H9 (cell line): ENCODE measurements around the gene ROR1. TPM values are rescaled to one million over a fixed set of nuclear protein-coding genes. Genes with fewer than 3 reads are reported as not detected.
"Not testable (repeated sequence)": the region's sequence is repeated elsewhere in the genome, so short reads cannot be mapped to it uniquely, and the experiment has no call there.

Experiments
- DNase-seq: peaks from one replicate; pipeline ENCODE4 v3.0.0-alpha.2; 2017
- H2AFZ ChIP-seq: one replicate; pipeline ENCODE4 v1.6.1; 2013; ENCODE audit warnings: mild to moderate bottlenecking, low read length, control low read depth, moderate library complexity
- H2AK5ac ChIP-seq: 2 replicates; pipeline ENCODE4 v1.6.1; 2013; ENCODE audit warnings: low read length, control low read depth, mixed read lengths; ENCODE audit not compliant: insufficient read length
- H2BK120ac ChIP-seq: one replicate; pipeline ENCODE4 v1.6.1; 2013; ENCODE audit warnings: low read depth, mild to moderate bottlenecking, low read length, control low read depth, inconsistent platforms; ENCODE audit not compliant: poor library complexity, severe bottlenecking
- H2BK12ac ChIP-seq: 2 replicates; pipeline ENCODE4 v1.6.1; 2013; ENCODE audit warnings: low read length, control low read depth, mixed read lengths, low read depth; ENCODE audit not compliant: insufficient read length
- H2BK15ac ChIP-seq: 2 replicates; pipeline ENCODE4 v1.6.1; 2013; ENCODE audit warnings: low read depth, low read length, control low read depth
- H2BK20ac ChIP-seq: one replicate; pipeline ENCODE4 v1.6.1; 2013; ENCODE audit warnings: low read depth, mild to moderate bottlenecking, low read length, control low read depth, inconsistent platforms; ENCODE audit not compliant: poor library complexity, severe bottlenecking
- H2BK5ac ChIP-seq: 2 replicates; pipeline ENCODE4 v1.6.1; 2013; ENCODE audit warnings: low read length, control low read depth, mixed read lengths; ENCODE audit not compliant: insufficient read length
- H3K14ac ChIP-seq: 2 replicates; pipeline ENCODE4 v1.6.1; 2013; ENCODE audit warnings: low read length, control low read depth; ENCODE audit not compliant: insufficient read depth
- H3K18ac ChIP-seq: 2 replicates; pipeline ENCODE4 v1.6.1; 2013; ENCODE audit warnings: low read depth, mild to moderate bottlenecking, mixed read lengths, low read length, control low read depth; ENCODE audit not compliant: insufficient read length
- H3K23ac ChIP-seq: 2 replicates; pipeline ENCODE4 v1.6.1; 2013; ENCODE audit warnings: low read length, control low read depth, mixed read lengths, low read depth; ENCODE audit not compliant: insufficient read length
- H3K23me2 ChIP-seq: 2 replicates; pipeline ENCODE4 v1.6.1; 2013; ENCODE audit warnings: low read depth, mild to moderate bottlenecking, mixed read lengths, low read length, control low read depth; ENCODE audit not compliant: insufficient read length, poor library complexity, severe bottlenecking
- H3K27ac ChIP-seq: 2 replicates; pipeline ENCODE4 v1.5.1; 2013; ENCODE audit warnings: low read length, control low read depth, mixed read lengths, low read depth; ENCODE audit not compliant: insufficient read length
- H3K27me3 ChIP-seq: 2 replicates; pipeline ENCODE4 v1.6.1; 2013; ENCODE audit warnings: low read length, control low read depth, inconsistent platforms; ENCODE audit not compliant: insufficient read depth
- H3K4ac ChIP-seq: 2 replicates; pipeline ENCODE4 v1.6.1; 2013; ENCODE audit warnings: low read depth, mild to moderate bottlenecking, control low read depth, inconsistent platforms, low read length, moderate library complexity
- H3K4me1 ChIP-seq: 2 replicates; pipeline ENCODE4 v1.6.1; 2013; ENCODE audit warnings: low read length, control low read depth, inconsistent platforms; ENCODE audit not compliant: insufficient read depth
- H3K4me2 ChIP-seq: 2 replicates; pipeline ENCODE4 v1.6.1; 2013; ENCODE audit warnings: low read length, control low read depth, mixed read lengths; ENCODE audit not compliant: insufficient read length, insufficient read depth
- H3K56ac ChIP-seq: 2 replicates; pipeline ENCODE4 v1.6.1; 2013; ENCODE audit warnings: low read depth, mild to moderate bottlenecking, mixed read lengths, low read length, control low read depth; ENCODE audit not compliant: insufficient read length
- H3K79me1 ChIP-seq: 2 replicates; pipeline ENCODE4 v1.6.1; 2013; ENCODE audit warnings: low read depth, mild to moderate bottlenecking, moderate library complexity, low read length, control low read depth, inconsistent platforms; ENCODE audit not compliant: insufficient read depth, poor library complexity, severe bottlenecking
- H3K79me2 ChIP-seq: 2 replicates; pipeline ENCODE4 v1.6.1; 2013; ENCODE audit warnings: low read length, control low read depth, inconsistent platforms; ENCODE audit not compliant: insufficient read depth
- H3K9ac ChIP-seq: 2 replicates; pipeline ENCODE4 v1.6.1; 2013; ENCODE audit warnings: low read length, control low read depth, mixed read lengths; ENCODE audit not compliant: insufficient read length; ENCODE audit errors: extremely low read depth
- H3K9me3 ChIP-seq: one replicate; pipeline ENCODE4 v1.6.1; 2013; ENCODE audit warnings: low read depth, low read length, inconsistent platforms; ENCODE audit not compliant: control insufficient read depth
- H3T11ph ChIP-seq: one replicate; pipeline ENCODE4 v1.6.1; 2013; ENCODE audit warnings: mild to moderate bottlenecking, low read length, control low read depth, inconsistent platforms
- H4K20me1 ChIP-seq: one replicate; pipeline ENCODE4 v1.6.1; 2013; ENCODE audit not compliant: control insufficient read depth, insufficient read length, insufficient read depth
- H4K5ac ChIP-seq: 2 replicates; pipeline ENCODE4 v1.6.1; 2013; ENCODE audit warnings: low read depth, mild to moderate bottlenecking, mixed read lengths, low read length, control low read depth; ENCODE audit not compliant: insufficient read length
- H4K8ac ChIP-seq: replicated peaks from 2 replicates; pipeline ENCODE4 v1.6.1; 2013; ENCODE audit warnings: low read length, control low read depth, mixed read lengths, low read depth; ENCODE audit not compliant: insufficient read length
- H4K91ac ChIP-seq: 2 replicates; pipeline ENCODE4 v1.6.1; 2013; ENCODE audit warnings: low read depth, mild to moderate bottlenecking, moderate library complexity, mixed read lengths, low read length, control low read depth; ENCODE audit not compliant: insufficient read length
- H3K27ac Mint-ChIP-seq, 3 experiments: 2 replicates in 2 of 3; 3 replicates in 1 of 3; pipeline ENCODE4 v1.8.0; 2020 to 2021; ENCODE audit warnings: mixed read lengths in 3 of 3, mild to moderate bottlenecking in 1 of 3, moderate library complexity in 1 of 3
- H3K27me3 Mint-ChIP-seq: 2 replicates; pipeline ENCODE4 v1.8.0; 2021; ENCODE audit warnings: low read depth, mild to moderate bottlenecking, moderate library complexity, mixed read lengths
- H3K36me3 Mint-ChIP-seq, 3 experiments: 2 replicates in 2 of 3; 3 replicates in 1 of 3; pipeline ENCODE4 v1.8.0; 2020 to 2021; ENCODE audit warnings: low read depth in 3 of 3, mixed read lengths in 3 of 3; ENCODE audit not compliant: insufficient read depth in 1 of 3
- H3K4me1 Mint-ChIP-seq, 2 experiments: 2 replicates each; pipeline ENCODE4 v1.8.0; 2020; ENCODE audit warnings: mixed read lengths in 2 of 2
- H3K4me3 Mint-ChIP-seq, 2 experiments: 2 replicates in 1 of 2; 3 replicates in 1 of 2; pipeline ENCODE4 v1.8.0; 2020 to 2021; ENCODE audit warnings: mild to moderate bottlenecking in 2 of 2, mixed read lengths in 2 of 2, moderate library complexity in 1 of 2
- H3K9me3 Mint-ChIP-seq, 2 experiments: 2 replicates in 1 of 2; 3 replicates in 1 of 2; pipeline ENCODE4 v1.8.0; 2020; ENCODE audit warnings: mild to moderate bottlenecking in 2 of 2, mixed read lengths in 2 of 2, moderate library complexity in 1 of 2
- CTCF ChIP-seq: fragments of 200-600 bp; sonication (generic); conservative IDR thresholded peaks from 3 replicates; pipeline ENCODE4 v1.8.0; 2021; ENCODE audit warnings: antibody characterized with exemption, mild to moderate bottlenecking
- WGBS: extraction: QIAGEN DNeasy Blood & Tissue Kit; methylation state at CpG from one replicate; pipeline ENCODE4 v1.1.7; 2013; ENCODE audit warnings: missing lambda C conversion rate, low lambda C conversion rate, mixed read lengths; ENCODE audit not compliant: insufficient read length; ENCODE audit errors: extremely low coverage; 5-methylcytosine and 5-hydroxymethylcytosine counted together
- total RNA-seq: library from RNA; stranded (reverse); gene quantifications from 2 replicates; pipeline ENCODE4 v1.2.1, GENCODE V29; 2021

ROR1 gene
- total RNA-seq, 1 experiment from 2014 or later = 75.9 TPM

GRCh38 chr1:63813829-63814277, 40.0 kb downstream of the ROR1 start:
- Histone ChIP-seq H3K14ac (no peak overlapping the region), H2BK20ac (no peak overlapping the region), H3K56ac (no peak overlapping the region), H3K23me2 (no peaks in the 10 kb centered on the region), H3K4ac (no peak overlapping the region), H2BK120ac (no peak overlapping the region), H3T11ph (no peak overlapping the region), H3K9me3 (no peaks in the 10 kb centered on the region), H2AK5ac (no peak overlapping the region), H2BK12ac (no peak overlapping the region), H2BK15ac (no peak overlapping the region), H3K27ac (no peak overlapping the region), H3K4me1 (peaks cover 11% of the 10 kb centered on the region), H4K91ac (no peak overlapping the region), H2AFZ (no peak overlapping the region), H3K79me1 (peaks cover 6% of the 10 kb centered on the region), H3K27me3 (no peaks in the 10 kb centered on the region), H4K8ac (no peak overlapping the region), H3K18ac (no peak overlapping the region), H2BK5ac (no peak overlapping the region), H3K4me2 (no peak overlapping the region), H4K5ac (no peak overlapping the region), H3K79me2 (peaks cover 64% of the 10 kb centered on the region; the same call in 1 of the 2 replicates), H3K9ac (no peak overlapping the region), H3K23ac (no peak overlapping the region), H4K20me1 (no peaks in the 10 kb centered on the region)
- H3K27me3 Mint-ChIP-seq = no peaks in the 10 kb centered on the region
- peaks cover 26 to 52% (median 46%) of the 10 kb centered on the region in 3 experiments for H3K36me3 Mint-ChIP-seq
- H3K4me1 Mint-ChIP-seq = peaks cover 50 to 53% of the 10 kb centered on the region in 2 experiments
- H3K9me3 Mint-ChIP-seq = peaks cover 27 to 41% of the 10 kb centered on the region in 2 experiments
- TF ChIP-seq CTCF = no peak
- WGBS = no CpG with 5 or more reads among the region's 3 CpGs
- H3K27ac Mint-ChIP-seq = no peak overlapping the region
- no peak overlapping the region for H3K4me3 Mint-ChIP-seq
- no peak for DNase-seq

GRCh38 chr1:63816217-63816815, 42.5 kb downstream of the ROR1 start:
- not testable (repeated sequence) for H3K27me3 ChIP-seq, H3K27me3 Mint-ChIP-seq, H2BK120ac ChIP-seq, H4K91ac ChIP-seq, H3K9me3 ChIP-seq, H2BK15ac ChIP-seq, H3K27ac ChIP-seq, H3K79me1 ChIP-seq, H2AFZ ChIP-seq, H3K4me2 ChIP-seq, H4K8ac ChIP-seq, H2BK12ac ChIP-seq, H2BK20ac ChIP-seq, H4K20me1 ChIP-seq, H3K4ac ChIP-seq, H3K56ac ChIP-seq, H2AK5ac ChIP-seq, DNase-seq, H3K9ac ChIP-seq, H3K18ac ChIP-seq, H3K14ac ChIP-seq, H3K23ac ChIP-seq, H4K5ac ChIP-seq, H3K27ac Mint-ChIP-seq, H2BK5ac ChIP-seq, H3T11ph ChIP-seq, H3K23me2 ChIP-seq, H3K4me3 Mint-ChIP-seq
- Mint-ChIP-seq H3K9me3 (peaks cover 27 to 41% of the 10 kb centered on the region in 2 experiments), H3K4me1 (peaks cover 49% of the 10 kb centered on the region in 2 experiments), H3K36me3 (peaks cover 26 to 49% (median 46%) of the 10 kb centered on the region in 3 experiments)
- WGBS = no CpG with 5 or more reads among the region's 5 CpGs
- Histone ChIP-seq H3K79me2 (peaks cover 64% of the 10 kb centered on the region; the same call in 1 of the 2 replicates), H3K4me1 (peaks cover 17% of the 10 kb centered on the region)
